Loucy (cell line): ENCODE results near the gene ITPKB.

Experiments
- H2AFZ ChIP-seq: fragments of 200-600 bp; sonication (generic); 2 replicates; pipeline ENCODE4 v1.6.0; 2016; ENCODE audit warnings: antibody characterized with exemption, mild to moderate bottlenecking, low read length, moderate library complexity
- H3F3A ChIP-seq: fragments of 200-600 bp; 2 replicates; pipeline ENCODE4 v1.6.0; 2016; ENCODE audit warnings: antibody characterized with exemption, low read depth, mild to moderate bottlenecking
- H3K27me3 ChIP-seq: fragments of 200-600 bp; sonication (generic); 2 replicates; pipeline ENCODE4 v1.6.1; 2014; ENCODE audit warnings: low read length, mild to moderate bottlenecking; ENCODE audit not compliant: insufficient read depth, poor library complexity, severe bottlenecking
- H3K36me3 ChIP-seq: fragments of 200-600 bp; sonication (generic); 2 replicates; pipeline ENCODE4 v1.6.1; 2016; ENCODE audit warnings: low read length; ENCODE audit not compliant: insufficient read depth
- H3K4me1 ChIP-seq: fragments of 200-600 bp; sonication (generic); 2 replicates; pipeline ENCODE4 v1.5.1; 2014; ENCODE audit warnings: low read length, mild to moderate bottlenecking; ENCODE audit not compliant: insufficient read depth, poor library complexity, severe bottlenecking
- H3K4me2 ChIP-seq: fragments of 200-600 bp; sonication (generic); 2 replicates; pipeline ENCODE4 v1.6.0; 2014; ENCODE audit warnings: antibody characterized with exemption, low read length, low read depth, mild to moderate bottlenecking; ENCODE audit not compliant: poor library complexity, severe bottlenecking
- H3K4me3 ChIP-seq: fragments of 200-600 bp; sonication (generic); 2 replicates; pipeline ENCODE4 v1.5.1; 2014; ENCODE audit warnings: low read length, mild to moderate bottlenecking, mixed read lengths; ENCODE audit not compliant: poor library complexity, severe bottlenecking
- H3K79me2 ChIP-seq: fragments of 200-600 bp; sonication (generic); 2 replicates; pipeline ENCODE4 v1.6.1; 2014; ENCODE audit warnings: low read length; ENCODE audit not compliant: insufficient read depth
- H3K9ac ChIP-seq: fragments of 200-600 bp; sonication (generic); 2 replicates; pipeline ENCODE4 v1.6.0; 2014; ENCODE audit warnings: mild to moderate bottlenecking, low read depth, low read length, moderate library complexity; ENCODE audit not compliant: poor library complexity, severe bottlenecking
- H3K9me2 ChIP-seq: fragments of 200-600 bp; sonication (generic); replicated peaks from 2 replicates; pipeline ENCODE4 v1.6.1; 2016; ENCODE audit warnings: low read depth, low read length, mixed read lengths
- H3K9me3 ChIP-seq: fragments of 200-600 bp; sonication (generic); 2 replicates; pipeline ENCODE4 v1.6.1; 2014; ENCODE audit warnings: mild to moderate bottlenecking, antibody characterized with exemption, low read length, low read depth; ENCODE audit not compliant: insufficient read depth
- H4K20me1 ChIP-seq: fragments of 200-600 bp; sonication (generic); 2 replicates; pipeline ENCODE4 v1.6.0; 2014; ENCODE audit warnings: antibody characterized with exemption, low read length, mild to moderate bottlenecking; ENCODE audit not compliant: insufficient read depth, poor library complexity, severe bottlenecking
- CTCF ChIP-seq: fragments of 200-600 bp; sonication (generic); conservative IDR thresholded peaks from 2 replicates; pipeline ENCODE4 v1.5.1; 2014; ENCODE audit warnings: mild to moderate bottlenecking, antibody characterized with exemption, low read length
- EZH2phosphoT487 ChIP-seq: fragments of 200-600 bp; IDR thresholded peaks from 2 replicates; pipeline ENCODE4 v1.6.1; 2018; ENCODE audit warnings: antibody characterized with exemption, mild to moderate bottlenecking, moderate library complexity, borderline replicate concordance

The ITPKB gene

GRCh38 chr1:226738995-226739695 lies at the start of gene ITPKB:
TSS of gene ITPKB (minus strand) at chr1:226739282. CDS start at chr1:226737458, 1,824 bp downstream.
- peak within 1 kb of the TSS; percentile 96 for H3K4me2 ChIP-seq
- 0 out of 2 replicates have a peak, but pooled peaks cover 4% of the 10 kb centered on the region for H3F3A ChIP-seq
- no peaks in the 10 kb centered on the region for H3K27me3 ChIP-seq
- no peak for TF ChIP-seq CTCF
- TF ChIP-seq EZH2phosphoT487: no peak
- H3K9me3 ChIP-seq: no peaks in the 10 kb centered on the region
- H3K79me2 ChIP-seq: peaks cover 49% of the 10 kb centered on the region
- peak within 1 kb of the TSS; percentile 99 for H3K9ac ChIP-seq
- peaks cover 41% of the 10 kb centered on the region for H3K4me1 ChIP-seq
- peaks cover 6% of the 10 kb centered on the region; the same call in 1 of the 2 replicates for H3K36me3 ChIP-seq
- H4K20me1 ChIP-seq: peaks cover 30% of the 10 kb centered on the region
- H2AFZ ChIP-seq: peak within 1 kb of the TSS; percentile 56
- H3K4me3 ChIP-seq: peak within 1 kb of the TSS; percentile 96
- no peaks in the 10 kb centered on the region for H3K9me2 ChIP-seq

DNA sequence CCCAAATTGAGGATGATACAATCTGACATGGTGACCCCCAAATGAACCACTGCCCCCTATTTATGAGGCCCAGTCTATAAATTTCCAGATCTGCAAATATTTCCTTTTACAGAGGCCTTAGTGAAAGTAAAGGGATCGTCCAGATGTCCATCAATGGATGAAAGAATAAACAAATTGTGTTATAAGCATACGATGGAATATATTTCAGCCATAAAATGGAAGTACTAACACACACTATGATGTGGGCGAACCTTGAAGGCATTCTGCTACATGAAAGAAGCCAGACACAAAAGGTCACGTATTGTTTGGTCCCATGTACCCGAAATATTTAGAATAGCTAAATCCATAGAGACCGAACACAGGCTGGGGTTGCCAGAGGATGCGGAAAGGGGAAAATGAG lies 48.6 kb upstream of the ITPKB start:
- H3F3A ChIP-seq: no peaks in the 10 kb centered on the region
- no peaks in the 10 kb centered on the region for H4K20me1 ChIP-seq
- no peak overlapping the region for H3K4me2 ChIP-seq
- TF ChIP-seq EZH2phosphoT487 (no peak), CTCF (no peak)
- no peak overlapping the region for H3K9ac ChIP-seq
- no peaks in the 10 kb centered on the region for H3K79me2 ChIP-seq
- no peaks in the 10 kb centered on the region for H3K9me2 ChIP-seq
- H3K9me3 ChIP-seq: no peaks in the 10 kb centered on the region
- no peak overlapping the region for H2AFZ ChIP-seq
- H3K27me3 ChIP-seq: no peaks in the 10 kb centered on the region
- no peak overlapping the region for H3K4me3 ChIP-seq
- H3K4me1 ChIP-seq: no peaks in the 10 kb centered on the region
- no peaks in the 10 kb centered on the region for H3K36me3 ChIP-seq

GRCh38 chr1:226787071-226787470 lies 48.0 kb upstream of the ITPKB start:
- Histone ChIP-seq H2AFZ (no peak overlapping the region), H4K20me1 (no peaks in the 10 kb centered on the region), H3K36me3 (no peaks in the 10 kb centered on the region), H3K27me3 (no peaks in the 10 kb centered on the region), H3K4me3 (no peak overlapping the region), H3K9me2 (no peaks in the 10 kb centered on the region), H3K4me1 (no peaks in the 10 kb centered on the region), H3K9ac (no peak overlapping the region), H3F3A (no peaks in the 10 kb centered on the region), H3K79me2 (no peaks in the 10 kb centered on the region), H3K4me2 (no peak overlapping the region), H3K9me3 (no peaks in the 10 kb centered on the region)
- TF ChIP-seq CTCF: no peak
- TF ChIP-seq EZH2phosphoT487: no peak
